Fibroblast of skin of scalp (primary cell): Measurements from ENCODE around the gene PDE4D.
A peak's percentile ranks its signal among the peaks of the same experiment; 100 is the strongest.
"Not testable (repeated sequence)": the region's sequence is repeated elsewhere in the genome, so short reads cannot be mapped to it uniquely, and the experiment has no call there.

Experiments
- DNase-seq: peaks from one replicate; pipeline ENCODE4 v3.0.0-alpha.2; 2013

PDE4D gene

DNA sequence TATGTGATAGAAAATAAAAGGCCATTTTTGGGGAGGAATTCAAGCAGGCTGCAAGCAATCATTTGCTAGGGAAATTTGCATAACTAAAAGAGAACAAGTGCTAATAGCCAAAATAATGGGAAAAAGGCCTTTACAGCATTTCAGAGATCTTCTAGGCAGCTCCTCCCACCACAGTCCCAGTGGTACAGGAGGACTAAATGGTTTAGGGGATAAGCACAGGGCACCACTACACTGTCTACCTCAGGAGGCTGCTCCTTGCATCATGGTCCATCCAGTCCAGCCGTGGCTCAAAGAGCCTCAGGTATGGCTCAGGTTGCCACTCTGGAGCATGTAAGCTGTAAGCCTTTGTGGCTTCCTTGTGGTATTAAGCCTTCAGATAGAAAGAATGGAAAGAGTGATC lies 485.6 kb downstream of the PDE4D start:
- no peak for DNase-seq

DNA sequence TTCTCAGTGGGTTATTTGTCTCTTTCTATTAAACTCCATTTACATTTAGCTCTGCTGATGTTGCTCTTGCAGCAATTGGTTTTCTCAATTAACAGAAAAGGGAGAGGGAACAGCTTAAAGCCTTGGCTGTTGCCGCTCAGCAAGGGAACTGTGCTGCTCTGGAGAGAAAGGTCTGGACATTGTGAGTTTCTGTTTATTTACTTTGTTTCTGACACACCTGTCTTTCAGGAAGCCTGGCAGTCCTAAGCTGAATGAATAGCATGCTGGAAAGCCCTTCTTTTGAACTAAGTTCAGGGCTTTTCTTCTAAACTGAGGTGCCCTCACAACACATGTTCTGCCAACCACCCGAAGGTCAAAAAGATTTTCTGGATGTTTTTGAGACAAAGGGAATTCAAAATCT lies 491.9 kb downstream of the PDE4D start:
- DNase-seq, result no peak

DNA sequence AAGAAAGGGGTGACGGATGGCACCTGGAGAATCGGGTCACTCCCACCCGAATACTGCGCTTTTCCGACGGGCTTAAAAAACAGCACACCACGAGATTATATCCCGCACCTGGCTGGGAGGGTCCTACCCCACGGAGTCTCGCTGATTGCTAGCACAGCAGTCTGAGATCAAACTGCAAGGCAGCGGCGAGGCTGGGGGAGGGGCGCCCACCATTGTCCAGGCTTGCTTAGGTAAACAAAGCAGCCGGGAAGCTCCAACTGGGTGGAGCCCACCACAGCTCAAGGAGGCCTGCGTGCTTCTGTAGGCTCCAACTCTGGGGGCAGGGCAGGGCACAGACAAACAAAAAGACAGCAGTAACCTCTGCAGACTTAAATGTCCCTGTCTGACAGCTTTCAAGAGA lies 498.6 kb downstream of the PDE4D start:
- DNase-seq, result not testable (repeated sequence)

DNA sequence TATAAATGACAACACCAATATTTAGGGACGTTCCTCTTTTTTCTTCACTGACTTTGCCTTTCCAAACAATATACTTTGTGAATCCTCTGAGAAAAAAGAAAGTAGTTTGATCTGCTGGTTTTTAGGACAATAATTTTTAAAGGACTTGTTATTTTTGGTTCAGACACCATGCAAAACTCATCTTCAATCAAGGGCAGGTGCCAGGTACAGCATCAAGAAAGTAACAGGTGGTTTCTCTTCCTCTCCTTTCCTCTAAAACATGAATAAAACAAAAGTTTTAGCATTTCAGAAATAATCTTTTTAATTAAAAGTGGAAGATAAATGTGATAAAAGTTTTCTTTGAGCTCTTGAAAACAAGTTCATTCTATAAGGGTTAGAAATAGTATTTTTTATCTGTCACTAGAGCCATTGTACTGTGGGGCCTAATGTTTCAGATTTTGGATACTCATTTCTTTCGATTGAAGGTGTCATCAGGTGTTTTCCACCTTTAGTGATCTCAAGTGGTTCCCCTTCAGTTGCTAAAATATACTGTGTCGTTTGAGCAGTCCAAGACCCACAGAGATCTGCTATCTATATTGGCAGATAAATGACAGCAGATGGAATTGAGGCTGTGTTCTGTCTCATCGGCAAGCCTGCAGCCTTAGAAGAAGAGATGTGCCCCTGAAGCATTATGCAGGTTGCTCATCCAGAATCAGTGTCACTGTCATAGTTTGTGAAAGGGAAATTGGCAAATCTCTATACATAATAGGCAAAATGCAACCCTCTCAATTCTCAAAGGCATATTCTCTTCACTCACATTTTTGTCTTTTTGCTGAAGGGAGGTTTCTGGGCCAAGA lies 499.7 kb downstream of the PDE4D start:
- no peak for DNase-seq

DNA sequence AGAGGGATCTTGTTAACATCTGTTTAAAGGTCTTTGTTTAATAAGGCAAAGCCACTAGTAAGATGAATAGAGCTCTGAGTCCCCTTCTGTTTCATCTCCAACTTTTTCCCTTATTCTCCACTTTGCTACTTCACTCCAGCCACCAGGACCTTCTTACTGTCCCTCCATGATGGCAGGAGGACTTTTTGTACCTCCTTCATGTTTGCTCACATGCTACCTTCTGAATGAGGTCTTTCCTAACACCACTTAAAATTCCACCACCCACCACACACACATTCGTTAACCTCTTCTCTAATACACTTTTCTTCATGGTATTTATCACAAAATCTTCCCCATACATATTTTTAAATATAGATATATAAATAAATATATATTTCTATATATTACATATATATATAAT lies 501.9 kb downstream of the PDE4D start:
- DNase-seq, result no peak

DNA sequence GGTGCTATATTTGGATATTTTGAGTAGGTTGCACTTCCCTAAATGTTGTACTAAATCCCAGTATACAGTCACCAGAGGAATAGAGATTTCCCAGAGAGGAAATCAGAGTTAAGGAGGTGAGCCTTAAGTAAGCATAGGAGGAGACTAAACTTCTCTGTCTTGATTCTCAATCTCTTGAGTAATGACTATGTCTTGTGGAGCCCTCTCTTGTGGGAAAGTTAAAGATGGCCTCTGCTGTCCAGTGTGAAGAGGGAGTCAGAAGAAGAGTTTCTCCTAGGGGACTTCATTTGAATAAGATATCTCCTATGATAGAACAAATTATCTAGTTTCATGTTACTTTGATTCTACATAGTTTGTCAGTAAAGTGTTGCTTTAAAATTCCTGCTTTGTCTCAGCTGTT lies 502.5 kb downstream of the PDE4D start:
- no peak for DNase-seq

DNA sequence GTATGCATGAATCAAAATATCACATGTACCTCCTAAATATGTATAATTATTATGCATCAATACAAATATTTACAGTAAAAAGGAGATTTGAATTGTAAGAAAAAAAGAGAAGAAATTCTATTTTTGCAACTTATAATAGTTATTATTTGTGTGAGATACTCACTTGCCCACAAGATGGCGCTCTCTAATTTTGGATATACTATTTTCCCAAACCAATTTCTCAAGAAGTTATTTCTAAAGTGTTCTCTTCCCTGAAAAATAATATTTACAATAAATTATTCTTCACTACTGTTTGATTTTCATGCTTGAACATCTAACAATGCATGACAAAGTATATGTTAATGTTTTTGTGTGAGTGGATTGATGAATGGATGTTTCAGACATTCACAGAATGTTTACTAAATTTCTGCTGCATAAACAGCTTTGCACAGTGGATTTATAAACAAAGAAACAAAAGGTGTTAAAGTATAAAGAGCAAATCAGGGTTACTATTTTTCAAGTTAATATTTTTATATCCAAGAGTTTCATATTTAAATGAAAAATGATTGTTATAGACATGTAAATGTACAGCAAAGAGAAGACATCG lies 503.4 kb downstream of the PDE4D start:
- DNase-seq, result peak; percentile 38

DNA sequence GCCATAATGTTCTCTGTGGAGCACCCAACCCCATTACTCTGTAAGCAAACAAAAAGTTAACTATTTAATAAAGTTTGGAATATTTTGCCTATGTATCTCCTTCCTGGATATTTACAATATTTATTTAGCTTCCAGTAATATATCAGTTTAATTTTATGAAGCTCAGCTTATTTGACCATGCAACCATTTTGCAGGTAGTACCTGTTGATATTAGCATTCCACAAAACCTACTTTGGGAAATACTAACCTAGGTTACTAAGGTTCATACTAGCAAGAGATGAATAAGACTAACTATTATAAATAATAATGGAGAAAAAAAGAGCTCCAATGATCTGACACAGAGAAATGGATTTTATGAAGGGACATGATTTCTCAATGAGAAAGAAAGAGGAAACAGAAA lies 506.4 kb downstream of the PDE4D start:
- no peak for DNase-seq

DNA sequence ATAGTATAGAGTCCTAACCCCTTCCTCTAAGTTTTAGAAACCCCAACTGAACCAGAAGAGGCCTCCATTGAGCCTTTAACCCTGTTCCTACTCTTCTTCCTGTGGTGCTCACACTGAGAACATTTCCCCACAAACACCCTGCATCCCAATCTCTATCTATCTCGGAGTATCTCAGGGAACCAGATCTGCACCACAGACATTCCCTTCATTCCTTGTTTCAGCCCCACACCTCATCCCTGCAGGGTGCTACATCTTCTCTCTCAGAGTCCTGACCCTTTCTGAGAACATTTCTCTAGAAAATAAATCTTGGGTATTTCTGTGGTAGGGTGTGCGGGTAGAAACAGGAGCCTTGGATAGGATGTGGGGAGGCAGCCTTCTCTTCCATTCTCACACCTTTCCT lies 507.8 kb downstream of the PDE4D start:
- no peak for DNase-seq

DNA sequence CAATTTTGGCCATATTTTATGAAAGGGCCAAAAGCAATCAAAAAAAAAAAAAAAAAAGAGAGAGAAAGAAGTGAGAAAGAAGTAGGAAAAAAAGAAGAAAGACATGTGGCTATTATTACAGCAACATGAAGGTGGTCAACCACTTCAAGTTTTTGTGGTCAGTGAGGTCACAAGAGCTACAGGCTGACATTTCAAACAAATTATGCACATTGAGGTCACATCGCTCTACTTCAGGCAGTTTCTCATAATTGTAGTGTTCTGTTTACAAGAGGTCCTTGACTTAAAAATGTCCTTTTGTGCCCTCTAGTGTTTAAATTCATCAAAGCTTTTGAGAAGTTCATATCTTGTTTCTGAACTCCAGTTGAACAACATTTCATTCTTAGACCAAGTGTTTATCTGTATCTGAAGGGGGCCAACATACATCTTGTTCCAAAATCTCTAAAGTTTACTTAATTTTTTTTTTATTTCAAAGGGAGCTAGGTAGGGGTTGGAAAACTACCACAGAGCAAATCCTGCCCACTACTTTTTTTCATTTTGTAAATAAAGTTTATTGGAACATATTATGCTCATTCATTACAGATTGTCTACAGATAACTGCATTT lies 513.1 kb downstream of the PDE4D start:
- DNase-seq, result peak; percentile 86

DNA sequence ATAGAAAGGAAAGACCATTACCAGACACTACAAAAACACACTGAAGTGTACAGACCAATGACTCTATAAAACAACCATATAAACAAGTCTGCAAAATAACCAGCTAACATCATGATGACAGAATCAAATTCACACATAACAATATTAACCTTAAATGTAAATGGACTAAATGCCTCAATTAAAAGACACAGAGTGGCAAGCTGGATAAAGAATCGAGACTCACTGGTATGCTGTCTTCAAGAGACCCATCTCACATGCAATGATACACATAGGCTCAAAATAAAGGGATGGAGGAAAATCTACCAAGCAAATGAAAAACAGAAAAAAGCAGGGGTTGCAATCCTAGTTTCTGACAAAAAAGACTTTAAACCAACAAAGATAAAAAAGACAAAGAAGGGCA lies 519.5 kb downstream of the PDE4D start:
- not testable (repeated sequence) for DNase-seq

DNA sequence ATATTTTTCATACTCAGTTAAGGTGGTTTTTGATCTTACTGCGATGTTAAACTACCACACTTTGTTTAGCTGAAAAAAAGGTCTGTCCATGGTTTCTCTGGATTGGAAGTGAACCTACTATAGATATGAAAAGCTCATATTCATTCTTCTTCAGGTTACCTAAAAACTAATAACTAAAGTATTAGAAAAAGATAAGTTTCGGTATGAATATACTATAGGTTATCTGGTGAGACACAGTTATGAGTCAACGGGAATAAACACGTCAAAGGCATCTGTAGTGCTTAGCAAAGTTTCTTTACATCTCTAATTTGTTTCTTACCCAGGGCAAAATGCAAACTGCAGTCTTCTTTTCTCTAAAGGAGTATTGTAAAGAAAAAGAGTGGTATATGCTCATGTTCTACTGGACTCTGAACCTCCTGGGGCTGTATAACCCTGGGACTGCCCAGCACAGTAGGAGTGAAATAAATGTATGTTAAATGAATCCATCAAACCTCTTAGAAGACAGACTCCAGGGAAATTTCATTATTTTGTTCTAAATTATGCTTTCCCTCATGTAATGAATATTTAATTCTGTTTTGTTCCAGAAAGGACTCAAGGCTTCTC lies 521.9 kb downstream of the PDE4D start:
- no peak for DNase-seq

DNA sequence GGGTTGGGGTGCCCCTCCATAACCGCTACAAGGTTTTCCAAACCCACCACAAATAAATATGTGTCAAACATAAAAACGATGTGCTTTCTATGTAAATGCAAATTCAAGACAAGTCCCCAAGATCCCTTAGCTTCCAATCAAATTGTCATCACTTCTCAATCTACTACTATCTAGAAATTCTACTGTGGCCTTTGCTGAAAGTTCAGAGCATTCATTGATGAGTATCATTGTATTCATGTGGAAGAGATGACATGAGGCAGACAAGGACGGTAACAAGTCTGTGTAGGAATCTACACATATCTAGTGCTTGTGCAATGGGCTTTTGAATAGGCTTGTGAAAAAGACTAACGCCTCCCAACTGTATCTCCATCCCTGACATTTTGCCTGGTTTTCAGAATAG lies 524.6 kb downstream of the PDE4D start:
- DNase-seq, result no peak

DNA sequence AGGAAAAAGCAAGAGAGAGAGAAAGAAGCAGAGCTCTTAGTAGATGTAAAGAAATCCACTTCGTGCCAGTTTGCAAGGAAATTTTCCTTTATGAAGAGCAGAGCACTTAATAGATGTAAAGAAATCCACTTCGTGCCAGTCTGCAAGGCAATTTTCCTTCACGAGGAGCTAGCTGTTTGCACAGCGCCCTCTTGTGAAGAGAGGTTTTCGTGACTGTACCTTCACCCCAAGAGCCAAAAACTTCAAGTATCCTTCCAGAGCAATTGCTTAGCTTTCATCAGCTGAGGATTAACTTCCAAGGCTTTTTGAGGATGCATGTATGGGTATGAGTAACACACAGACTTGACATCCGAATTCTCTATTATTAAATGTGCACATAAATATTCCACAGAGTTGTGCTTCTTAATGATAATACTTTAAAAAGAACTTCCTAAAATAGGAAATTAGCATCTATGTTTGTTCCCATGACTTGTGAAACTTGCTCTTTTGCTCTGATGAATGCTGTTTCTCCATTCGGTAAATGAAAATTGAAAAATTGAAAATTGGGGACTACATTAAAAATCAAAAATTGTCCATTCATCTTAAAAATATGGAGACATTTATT lies 525.6 kb downstream of the PDE4D start:
- peak; percentile 70 for DNase-seq

DNA sequence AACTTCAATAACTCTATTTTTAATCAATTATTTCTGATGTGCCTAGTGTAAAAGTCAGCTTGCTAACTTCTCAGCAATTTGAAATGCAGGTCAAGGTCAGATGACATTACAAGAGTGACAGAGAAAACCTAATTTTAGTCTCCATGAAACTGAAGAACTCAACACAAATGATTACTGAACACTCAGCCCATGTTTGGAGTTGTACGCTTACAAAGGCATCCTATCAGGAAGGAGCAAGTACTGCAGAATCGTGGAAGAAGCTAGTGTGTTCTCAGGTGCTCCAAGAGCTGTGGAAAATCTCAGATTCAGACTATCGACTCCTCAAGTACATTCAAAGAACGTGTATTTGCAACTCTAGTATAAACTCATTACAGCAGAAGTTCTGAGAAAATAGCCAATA lies 526.7 kb downstream of the PDE4D start:
- no peak for DNase-seq

DNA sequence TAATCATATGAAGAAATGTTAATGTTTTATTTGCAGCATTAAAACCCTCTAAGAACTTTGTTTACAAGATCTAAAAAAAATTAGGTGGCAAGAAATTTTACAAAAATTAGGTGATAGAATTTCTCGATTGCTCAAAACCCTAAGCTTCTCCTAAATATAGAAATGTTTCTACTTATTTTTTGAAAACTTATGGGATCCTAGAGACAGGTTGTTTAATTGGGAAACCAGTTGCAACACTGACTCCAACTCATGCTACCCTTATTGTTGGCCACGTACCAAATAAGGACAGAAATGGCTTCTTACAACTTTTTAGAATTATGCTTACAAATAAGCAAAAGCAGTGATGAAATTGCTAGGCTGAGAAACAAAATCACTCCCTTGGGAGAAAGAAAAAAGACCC lies 531.1 kb downstream of the PDE4D start:
- DNase-seq, result no peak

DNA sequence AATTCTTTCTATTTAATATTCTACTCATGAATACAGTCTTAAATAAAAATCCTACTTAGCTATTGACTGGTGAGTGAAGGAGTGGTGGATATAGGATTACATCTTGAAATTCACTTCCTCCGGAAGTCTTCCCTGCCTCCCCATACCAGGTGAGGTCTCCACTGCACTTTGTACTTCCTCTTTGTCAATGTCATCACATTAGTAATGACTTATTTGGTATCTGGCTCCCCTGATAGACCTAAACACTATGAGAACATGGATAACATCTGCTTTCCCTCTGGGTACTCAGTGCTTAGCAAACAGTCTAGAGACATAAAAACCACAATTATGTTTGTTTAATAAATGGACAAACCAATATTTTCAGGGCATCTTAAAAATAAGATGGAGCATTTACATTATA lies 532.1 kb downstream of the PDE4D start:
- DNase-seq, result no peak

DNA sequence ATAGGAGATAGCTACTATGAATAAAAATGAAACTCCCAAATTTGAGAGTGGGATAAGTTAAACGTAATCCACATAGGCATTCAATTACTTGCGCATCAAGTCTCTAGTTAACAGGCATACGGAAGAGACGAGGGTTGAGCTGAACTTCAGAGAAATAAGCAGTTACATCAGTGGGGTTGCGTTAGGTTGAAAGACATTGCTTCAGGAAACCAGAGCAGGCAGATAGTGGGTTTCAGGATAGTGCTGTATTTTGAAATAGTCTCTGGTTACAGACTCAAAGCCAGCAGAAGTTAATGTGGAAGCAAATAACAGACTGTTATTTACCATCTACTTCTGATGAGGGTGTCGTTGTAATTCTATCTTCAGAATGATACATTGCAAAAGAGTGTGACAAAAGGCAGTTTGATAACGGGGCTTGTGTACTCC lies 533.4 kb downstream of the PDE4D start:
- no peak for DNase-seq

DNA sequence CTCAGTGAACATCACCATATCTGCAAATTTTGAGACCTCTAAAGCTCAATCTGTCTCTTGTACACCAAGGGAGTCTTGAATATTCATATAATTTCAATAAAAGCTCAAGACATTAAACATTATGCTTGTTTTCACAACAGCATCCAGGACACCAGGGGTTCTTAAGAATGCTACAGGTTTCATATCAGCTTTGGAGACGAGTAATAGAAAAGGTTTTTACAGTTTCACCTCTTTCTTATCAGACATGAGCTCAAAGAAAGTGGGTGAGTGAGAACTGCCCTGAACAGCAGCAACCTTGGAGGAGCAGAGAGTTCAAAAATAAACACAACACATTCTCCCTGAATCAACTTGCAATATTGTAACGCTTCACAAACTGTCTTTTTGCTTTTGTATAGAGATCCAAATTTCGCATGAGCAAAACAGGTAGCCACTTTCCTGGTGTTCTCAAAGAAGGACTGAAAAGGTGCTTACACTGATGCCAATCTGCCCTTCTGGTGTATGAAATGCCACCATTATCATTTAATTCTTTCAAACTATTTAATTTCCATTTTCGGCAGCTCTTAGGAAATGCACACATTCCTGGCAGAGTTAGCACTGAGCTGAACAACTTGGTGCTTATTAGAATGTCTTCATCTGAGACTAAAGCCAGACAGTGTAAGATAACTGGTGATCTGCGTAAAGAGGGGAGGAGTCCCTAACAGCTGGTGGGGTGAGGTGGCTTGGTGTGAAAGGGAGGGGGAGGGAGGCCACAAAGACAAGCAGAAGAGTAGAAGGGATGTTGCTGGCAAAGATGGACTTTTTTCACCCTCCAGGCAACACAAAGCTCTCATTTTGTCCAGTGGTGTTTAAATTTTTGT lies 535.3 kb downstream of the PDE4D start:
- peak; percentile 22 for DNase-seq

DNA sequence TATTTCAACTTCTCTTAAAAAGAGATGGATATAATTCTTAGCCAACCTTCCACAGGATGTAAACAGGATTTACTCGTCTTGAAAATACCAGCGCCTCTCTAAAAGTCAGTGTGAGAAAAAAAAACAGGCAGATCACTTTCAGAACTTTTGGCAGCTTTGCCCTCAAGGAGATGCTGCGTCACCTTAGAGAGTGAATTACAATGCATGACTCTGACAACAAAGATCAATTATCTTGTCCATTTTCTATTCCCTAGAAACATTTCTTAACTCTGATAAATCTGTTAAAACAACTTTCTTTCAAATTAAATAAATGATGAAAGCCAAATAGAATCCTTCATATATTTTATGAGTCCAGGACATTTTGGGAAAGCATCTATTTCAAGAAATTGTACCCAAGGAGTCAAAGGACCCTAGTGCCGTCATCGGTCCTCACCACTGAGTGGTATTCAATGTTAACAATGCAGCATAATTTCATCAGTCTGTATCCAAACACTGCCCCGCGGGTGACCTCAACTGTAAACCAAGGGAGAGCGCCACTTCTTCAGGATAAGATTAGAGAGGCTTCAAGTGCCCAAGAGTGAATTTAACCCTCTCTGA lies 536.0 kb downstream of the PDE4D start:
- no peak for DNase-seq

DNA sequence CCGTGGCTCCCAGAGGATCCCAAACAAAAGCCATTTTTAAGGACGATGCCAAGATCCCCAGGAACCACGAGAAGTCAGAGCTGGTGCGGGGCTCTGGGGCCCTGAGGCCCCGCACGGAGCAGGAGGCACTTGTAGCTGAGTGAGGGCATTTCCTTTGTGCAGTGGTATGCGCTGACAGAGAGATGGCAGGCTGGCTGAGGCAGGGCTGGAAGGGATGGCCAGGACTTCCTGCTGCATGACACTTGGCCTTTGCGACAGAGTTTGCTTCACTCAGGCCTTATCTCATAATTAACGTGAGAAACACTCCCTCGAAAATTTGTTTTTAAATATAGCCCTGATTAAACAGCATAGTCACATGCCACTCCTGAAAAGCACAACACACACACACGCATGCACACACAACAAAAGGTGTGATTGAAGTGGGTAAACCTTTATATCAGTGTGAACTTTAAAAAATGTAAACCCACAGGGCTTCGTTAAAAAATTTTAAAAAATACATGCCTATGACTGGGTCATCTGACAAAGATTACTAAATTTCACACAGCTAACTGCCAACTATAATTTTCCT lies 536.6 kb downstream of the PDE4D start:
- DNase-seq, result no peak
